Adrenal gland (tissue), 5 donors: ENCODE results near the gene BTN1A1.
"Not testable (repeated sequence)": the region's sequence is repeated elsewhere in the genome, so short reads cannot be mapped to it uniquely, and the experiment has no call there.

ENCODE experiments used
- CTCF ChIP-seq, 6 experiments: fragments of 450-650 bp in 4 of 6; fragments of 200-600 bp in 2 of 6; sonication (generic) in 1 of 6; IDR thresholded peaks; 1 replicate in 5 of 6; 2 replicates in 1 of 6; pipeline versions ENCODE4 v1.5.1 to v1.8.0; 2016 to 2021; ENCODE audit warnings: antibody characterized with exemption in 6 of 6, mild to moderate bottlenecking in 2 of 6, moderate library complexity in 1 of 6
- POLR2A ChIP-seq, 2 donors: fragments of 450-650 bp; IDR thresholded peaks; one replicate each; pipeline ENCODE4 v1.6.1; 2017; ENCODE audit warnings: antibody characterized with exemption in 2 of 2, mild to moderate bottlenecking in 2 of 2, moderate library complexity in 1 of 2
- donor health status: DM: no; HTN: no; CAD: no.

DNA sequence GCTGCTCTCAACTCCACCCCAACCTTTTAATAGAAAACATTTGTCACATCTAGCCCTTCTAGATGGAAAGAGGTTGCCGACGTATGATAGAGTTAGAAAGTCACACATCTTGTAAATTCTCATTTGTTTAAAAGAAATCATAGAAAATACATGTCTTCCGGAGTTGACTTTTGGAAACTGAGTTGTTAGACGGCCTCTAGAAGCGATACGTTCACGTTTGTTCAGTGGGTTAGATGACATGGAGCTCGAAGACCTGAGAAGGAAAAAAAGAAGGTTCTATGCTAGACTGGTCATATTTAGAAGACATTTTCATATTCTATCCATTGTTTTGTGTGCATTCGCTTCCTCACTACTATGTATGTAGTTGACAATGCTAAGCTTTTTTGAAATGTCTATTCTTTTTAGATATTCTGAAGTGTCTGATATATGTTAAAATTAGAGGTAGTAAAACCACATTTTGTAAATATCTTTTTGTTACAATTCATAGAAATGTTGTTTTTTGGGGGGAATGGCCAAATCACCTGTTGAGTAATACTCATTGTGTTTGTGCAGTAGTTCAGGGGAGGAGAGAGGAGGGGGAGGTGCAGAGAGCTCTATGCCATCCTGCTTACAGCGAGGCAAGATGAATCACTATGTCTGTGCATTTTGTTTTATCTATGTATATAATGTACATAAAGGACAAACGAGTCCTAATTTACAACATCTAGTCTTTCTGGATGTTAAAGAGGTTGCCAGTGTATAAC lies 22.6 kb downstream of the BTN1A1 start:
- not testable (repeated sequence) for TF ChIP-seq CTCF, POLR2A (IDR thresholded peaks at IDR 0.05)
